ENCODE results near the gene UBE2Q2.

GRCh38 chr15:75930866-75931265, 87.6 kb downstream of the UBE2Q2 start:
- TF ChIP-seq CTCF (conservative IDR thresholded peaks at IDR 0.05 in 1 of 2, IDR thresholded peaks at IDR 0.05 in 1 of 2; ENCODE audit: extremely low read depth in 1 of 2, insufficient read depth in 1 of 2, low read depth in 1 of 2, low read length in 2 of 2) (no peak), EZH2 (IDR thresholded peaks at IDR 0.05; ENCODE audit: borderline replicate concordance, low read length) (no peak)

Measured in mammary epithelial cell (primary cell).